SKM-1 (cell line): ENCODE measurements around the gene TPSG1.

Experiments used
- DNase-seq: peaks from one replicate; lab custom pipeline; 2025; ENCODE audit not compliant: unreplicated experiment; lab: John Stamatoyannopoulos, UW

The TPSG1 gene

GRCh38 chr16:1180549-1181403 is 44.3 kb downstream of the TPSG1 start:
- no peak for DNase-seq

GRCh38 chr16:1178295-1178910 is 46.7 kb downstream of the TPSG1 start:
- DNase-seq, result no peak

GRCh38 chr16:1177750-1178149 is 47.3 kb downstream of the TPSG1 start:
- DNase-seq, result no peak

- DNase-seq, result no peak
Measured at GRCh38 chr16:1177053-1177452, 48.0 kb downstream of the TPSG1 start.

- no peak for DNase-seq
Measured at GRCh38 chr16:1176280-1176897, 48.7 kb downstream of the TPSG1 start.

GRCh38 chr16:1175566-1176279 is 49.3 kb downstream of the TPSG1 start:
- no peak for DNase-seq

- DNase-seq, result no peak
Measured at GRCh38 chr16:1174477-1175357, 50.4 kb downstream of the TPSG1 start.

- no peak for DNase-seq
Measured at GRCh38 chr16:1173788-1174451, 51.1 kb downstream of the TPSG1 start.

- no peak for DNase-seq
Measured at GRCh38 chr16:1172651-1173050, 52.4 kb downstream of the TPSG1 start.

- no peak for DNase-seq
Measured at GRCh38 chr16:1171854-1172428, 53.1 kb downstream of the TPSG1 start.
